ENCODE results near the gene STAT4. TPM values are rescaled to one million over a fixed set of nuclear protein-coding genes. Genes with fewer than 3 reads are reported as not detected.

The STAT4 gene
- total RNA-seq, 1 donor from 2014 or later: 1.6 TPM

DNA sequence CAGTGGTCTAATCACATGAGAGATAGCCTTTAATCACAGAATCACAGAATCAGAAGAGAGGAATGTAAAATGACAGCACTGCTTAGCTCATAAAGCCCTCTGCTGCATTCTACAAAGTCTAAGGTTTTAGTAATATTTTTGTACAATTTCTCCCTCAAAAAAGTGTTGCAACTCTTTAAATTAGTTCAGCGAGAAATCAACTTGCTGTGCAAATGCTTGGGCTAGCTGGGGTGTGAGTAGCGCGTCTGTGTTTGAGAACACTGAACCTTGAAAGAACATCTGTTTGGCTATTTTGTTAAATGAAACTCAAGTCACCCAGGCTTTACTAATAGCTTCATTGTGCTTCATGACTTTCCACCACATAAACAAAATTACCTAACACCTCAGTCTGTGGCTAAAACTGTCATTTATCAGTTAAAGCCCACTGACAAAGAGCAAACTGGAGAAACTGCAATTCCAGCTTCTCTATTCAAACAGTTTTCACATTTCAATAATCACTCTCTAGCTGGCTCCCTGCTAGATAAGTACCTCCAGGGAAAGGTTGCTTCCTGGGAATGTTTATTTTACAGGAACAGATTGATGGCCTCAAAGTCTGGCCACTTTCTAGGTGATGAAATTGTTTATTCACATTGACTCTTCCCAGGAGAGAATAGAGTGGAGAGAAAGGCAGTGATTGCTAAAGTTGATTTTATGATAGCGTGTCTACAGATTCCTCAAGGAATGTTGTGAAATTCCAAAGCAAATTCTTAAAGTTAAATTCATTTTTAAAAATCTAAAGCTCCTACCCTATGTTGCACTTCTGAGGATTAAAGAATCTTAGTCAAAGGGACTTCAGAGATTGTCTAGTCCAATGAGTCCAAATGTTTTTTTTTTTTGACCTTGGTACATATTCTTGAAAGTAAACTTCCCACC lies 100.8 kb downstream of the STAT4 start:
- H3K27ac Mint-ChIP-seq (ENCODE audit: unreplicated experiment): peak overlapping the region; percentile 74
- Histone ChIP-seq H3K9me3 (ENCODE audit: insufficient read depth, low read depth, low read length) (no peaks in the 10 kb centered on the region), H3K27me3 (ENCODE audit: insufficient read depth, low read length) (no peaks in the 10 kb centered on the region), H3K27ac (ENCODE audit: low read depth, low read length) (peak overlapping the region; percentile 88), H3K4me1 (ENCODE audit: insufficient read depth, low read length) (peaks cover 26% of the 10 kb centered on the region), H4K20me1 (ENCODE audit: insufficient read depth, low read length) (no peaks in the 10 kb centered on the region), H3K9ac (ENCODE audit: low read length) (peak overlapping the region; percentile 78), H3K79me2 (ENCODE audit: insufficient read depth, low read length) (no peaks in the 10 kb centered on the region), H2AFZ (ENCODE audit: low read depth, low read length) (no peak overlapping the region), H3K4me2 (ENCODE audit: low read length) (peak overlapping the region; percentile 62), H3K36me3 (ENCODE audit: insufficient read depth, low read length) (no peaks in the 10 kb centered on the region), H3K4me3 (ENCODE audit: insufficient read depth, low read depth, low read length) (no peak overlapping the region)
- H3K27me3 Mint-ChIP-seq (ENCODE audit: low read depth, unreplicated experiment): peaks cover 3% of the 10 kb centered on the region
- peak overlapping the region; percentile 11 for H3K4me3 Mint-ChIP-seq (ENCODE audit: unreplicated experiment)
- H3K4me1 Mint-ChIP-seq (ENCODE audit: low read depth, unreplicated experiment): peaks cover 6% of the 10 kb centered on the region
- peaks cover 2% of the 10 kb centered on the region for H3K36me3 Mint-ChIP-seq (ENCODE audit: low read depth, unreplicated experiment)
- TF ChIP-seq EZH2 (IDR thresholded peaks at IDR 0.05; ENCODE audit: insufficient read depth, low read length): no peak
- TF ChIP-seq, protein P1, sequence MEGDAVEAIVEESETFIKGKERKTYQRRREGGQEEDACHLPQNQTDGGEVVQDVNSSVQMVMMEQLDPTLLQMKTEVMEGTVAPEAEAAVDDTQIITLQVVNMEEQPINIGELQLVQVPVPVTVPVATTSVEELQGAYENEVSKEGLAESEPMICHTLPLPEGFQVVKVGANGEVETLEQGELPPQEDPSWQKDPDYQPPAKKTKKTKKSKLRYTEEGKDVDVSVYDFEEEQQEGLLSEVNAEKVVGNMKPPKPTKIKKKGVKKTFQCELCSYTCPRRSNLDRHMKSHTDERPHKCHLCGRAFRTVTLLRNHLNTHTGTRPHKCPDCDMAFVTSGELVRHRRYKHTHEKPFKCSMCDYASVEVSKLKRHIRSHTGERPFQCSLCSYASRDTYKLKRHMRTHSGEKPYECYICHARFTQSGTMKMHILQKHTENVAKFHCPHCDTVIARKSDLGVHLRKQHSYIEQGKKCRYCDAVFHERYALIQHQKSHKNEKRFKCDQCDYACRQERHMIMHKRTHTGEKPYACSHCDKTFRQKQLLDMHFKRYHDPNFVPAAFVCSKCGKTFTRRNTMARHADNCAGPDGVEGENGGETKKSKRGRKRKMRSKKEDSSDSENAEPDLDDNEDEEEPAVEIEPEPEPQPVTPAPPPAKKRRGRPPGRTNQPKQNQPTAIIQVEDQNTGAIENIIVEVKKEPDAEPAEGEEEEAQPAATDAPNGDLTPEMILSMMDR (IDR thresholded peaks at IDR 0.05; ENCODE audit: insufficient read depth, low read depth, low read length): no peak
- no peaks in the 10 kb centered on the region for H3K9me3 Mint-ChIP-seq (ENCODE audit: unreplicated experiment)
- DNase-seq (ENCODE audit: low read depth) (peak; percentile 75), FAIRE-seq (peak; percentile 94)

DNA sequence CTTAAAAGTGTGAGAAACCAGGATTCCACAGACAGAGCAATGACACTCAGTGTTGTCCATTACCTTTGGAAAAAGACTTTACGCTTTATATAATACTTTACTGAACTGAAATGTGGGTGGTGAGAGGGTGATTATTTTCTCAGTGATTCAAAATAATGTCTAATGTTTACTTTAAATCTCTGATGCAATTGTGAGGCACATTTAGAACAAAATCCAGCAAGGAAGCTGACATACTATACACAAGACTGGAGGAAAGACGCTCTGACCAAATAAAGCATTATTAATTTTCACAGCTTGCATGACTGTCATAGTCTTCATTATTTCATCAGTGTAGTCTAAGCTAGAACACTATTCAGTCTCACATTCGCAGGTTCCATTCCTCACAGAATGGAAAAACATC lies 102.7 kb downstream of the STAT4 start:
- H3K9ac ChIP-seq (ENCODE audit: low read length): no peak overlapping the region
- H4K20me1 ChIP-seq (ENCODE audit: insufficient read depth, low read length): no peaks in the 10 kb centered on the region
- H3K4me3 ChIP-seq (ENCODE audit: insufficient read depth, low read depth, low read length): no peak overlapping the region
- Mint-ChIP-seq H3K4me1 (ENCODE audit: low read depth, unreplicated experiment) (peaks cover 6% of the 10 kb centered on the region), H3K4me3 (ENCODE audit: unreplicated experiment) (no peak overlapping the region), H3K27me3 (ENCODE audit: low read depth, unreplicated experiment) (peaks cover 3% of the 10 kb centered on the region), H3K9me3 (ENCODE audit: unreplicated experiment) (no peaks in the 10 kb centered on the region), H3K36me3 (ENCODE audit: low read depth, unreplicated experiment) (peaks cover 2% of the 10 kb centered on the region), H3K27ac (ENCODE audit: unreplicated experiment) (no peak overlapping the region)
- H3K36me3 ChIP-seq (ENCODE audit: insufficient read depth, low read length): no peaks in the 10 kb centered on the region
- TF ChIP-seq, protein P1 (IDR thresholded peaks at IDR 0.05; ENCODE audit: insufficient read depth, low read depth, low read length): no peak
- no peak for TF ChIP-seq EZH2 (IDR thresholded peaks at IDR 0.05; ENCODE audit: insufficient read depth, low read length)
- FAIRE-seq: no peak
- H3K4me2 ChIP-seq (ENCODE audit: low read length): no peak overlapping the region
- peak overlapping the region; percentile 35 for H3K27ac ChIP-seq (ENCODE audit: low read depth, low read length)
- no peaks in the 10 kb centered on the region for H3K27me3 ChIP-seq (ENCODE audit: insufficient read depth, low read length)
- no peaks in the 10 kb centered on the region for H3K9me3 ChIP-seq (ENCODE audit: insufficient read depth, low read depth, low read length)
- DNase-seq (ENCODE audit: low read depth): peak; percentile 35
- H3K79me2 ChIP-seq (ENCODE audit: insufficient read depth, low read length): no peaks in the 10 kb centered on the region
- peaks cover 26% of the 10 kb centered on the region for H3K4me1 ChIP-seq (ENCODE audit: insufficient read depth, low read length)
- H2AFZ ChIP-seq (ENCODE audit: low read depth, low read length): no peak overlapping the region

DNA sequence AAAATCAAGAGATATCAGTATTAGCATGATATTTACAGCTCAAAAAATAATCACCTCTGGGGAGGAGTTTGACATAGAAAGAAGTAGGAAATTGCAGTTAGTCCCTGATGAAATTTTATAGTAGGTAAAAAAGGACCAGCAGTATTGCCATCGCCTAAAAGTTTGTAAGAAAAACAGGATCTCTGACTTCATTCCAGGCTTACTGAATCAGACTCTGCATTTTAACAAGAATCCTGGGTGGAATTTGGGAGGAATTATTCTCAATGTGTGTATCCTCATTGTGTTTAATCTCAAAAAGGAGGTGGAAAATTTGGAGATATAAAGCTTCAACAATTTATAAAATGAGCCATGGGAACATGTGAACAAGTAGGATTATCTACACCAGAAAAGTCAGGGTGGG lies 105.7 kb downstream of the STAT4 start:
- H3K4me1 Mint-ChIP-seq (ENCODE audit: low read depth, unreplicated experiment): peaks cover 13% of the 10 kb centered on the region
- H3K27me3 ChIP-seq (ENCODE audit: insufficient read depth, low read length): no peaks in the 10 kb centered on the region
- no peaks in the 10 kb centered on the region for H3K27me3 Mint-ChIP-seq (ENCODE audit: low read depth, unreplicated experiment)
- H3K79me2 ChIP-seq (ENCODE audit: insufficient read depth, low read length): no peaks in the 10 kb centered on the region
- H3K4me1 ChIP-seq (ENCODE audit: insufficient read depth, low read length): peaks cover 13% of the 10 kb centered on the region
- H3K36me3 ChIP-seq (ENCODE audit: insufficient read depth, low read length): no peaks in the 10 kb centered on the region
- no peak overlapping the region for H3K9ac ChIP-seq (ENCODE audit: low read length)
- no peaks in the 10 kb centered on the region for H3K9me3 ChIP-seq (ENCODE audit: insufficient read depth, low read depth, low read length)
- DNase-seq (ENCODE audit: low read depth): no peak
- H4K20me1 ChIP-seq (ENCODE audit: insufficient read depth, low read length): no peaks in the 10 kb centered on the region
- no peak overlapping the region for H3K4me2 ChIP-seq (ENCODE audit: low read length)
- H3K9me3 Mint-ChIP-seq (ENCODE audit: unreplicated experiment): no peaks in the 10 kb centered on the region
- H3K27ac Mint-ChIP-seq (ENCODE audit: unreplicated experiment): no peak overlapping the region
- no peak overlapping the region for H3K4me3 ChIP-seq (ENCODE audit: insufficient read depth, low read depth, low read length)
- no peak overlapping the region for H3K4me3 Mint-ChIP-seq (ENCODE audit: unreplicated experiment)
- TF ChIP-seq, protein P1 (IDR thresholded peaks at IDR 0.05; ENCODE audit: insufficient read depth, low read depth, low read length): no peak
- no peak for TF ChIP-seq EZH2 (IDR thresholded peaks at IDR 0.05; ENCODE audit: insufficient read depth, low read length)
- H2AFZ ChIP-seq (ENCODE audit: low read depth, low read length): no peak overlapping the region
- FAIRE-seq: no peak
- H3K36me3 Mint-ChIP-seq (ENCODE audit: low read depth, unreplicated experiment): peaks cover 2% of the 10 kb centered on the region
- no peak overlapping the region for H3K27ac ChIP-seq (ENCODE audit: low read depth, low read length)
